HL-60 (cell line): ENCODE results near the gene GPX4.

Experiments
- DNase-seq, 2 experiments: peaks; one replicate each; pipeline ENCODE4 v3.0.0-alpha.2; 2010 to 2020; ENCODE audit warnings: low read depth in 1 of 2, low spot score in 1 of 2
- H3K27ac ChIP-seq: fragments of 250-450 bp; sonication (Bioruptor Pico); replicated peaks from 2 replicates; pipeline ENCODE4 v1.5.1; 2020; ENCODE audit warnings: mild to moderate bottlenecking, moderate library complexity
- H3K27me3 ChIP-seq: fragments of 250-450 bp; sonication (Bioruptor Pico); 2 replicates; pipeline ENCODE4 v1.5.1; 2021; ENCODE audit warnings: mild to moderate bottlenecking, moderate library complexity; ENCODE audit not compliant: insufficient read depth, poor library complexity, severe bottlenecking
- H3K4me3 ChIP-seq: replicated peaks from 2 replicates; pipeline ENCODE4 v1.5.1; 2011; ENCODE audit warnings: mild to moderate bottlenecking, control low read depth, low read length; ENCODE audit not compliant: insufficient read depth
- CTCF ChIP-seq: IDR thresholded peaks from one replicate; pipeline ENCODE4 v1.5.1; 2011; ENCODE audit warnings: low read length, control low read depth, inconsistent platforms; ENCODE audit not compliant: insufficient read depth
- GABPA ChIP-seq: IDR thresholded peaks from 2 replicates; pipeline ENCODE4 v1.6.1; 2012; ENCODE audit warnings: low read depth
- POLR2AphosphoS5 ChIP-seq: IDR thresholded peaks from 2 replicates; pipeline ENCODE4 v1.6.1; 2012; ENCODE audit warnings: low read depth
- REST ChIP-seq: IDR thresholded peaks from 2 replicates; pipeline ENCODE4 v1.6.1; 2012; ENCODE audit warnings: low read depth; ENCODE audit not compliant: insufficient replicate concordance
- SPI1 ChIP-seq: IDR thresholded peaks from 2 replicates; pipeline ENCODE4 v1.6.1; 2012; ENCODE audit warnings: low read depth, mild to moderate bottlenecking, borderline replicate concordance

Gene GPX4

GRCh38 chr19:1065606-1066109 lies 38.1 kb upstream of the GPX4 start:
- DNase-seq, result no peak
- Histone ChIP-seq H3K27ac (no peak overlapping the region), H3K4me3 (no peak overlapping the region), H3K27me3 (no peaks in the 10 kb centered on the region)
- TF ChIP-seq CTCF (no peak), POLR2AphosphoS5 (no peak), REST (no peak), SPI1 (no peak)

- Histone ChIP-seq H3K27ac (no peak overlapping the region), H3K4me3 (peak overlapping the region; percentile 88), H3K27me3 (no peaks in the 10 kb centered on the region)
- no peak for DNase-seq
- TF ChIP-seq CTCF (no peak), GABPA (no peak)
Observed at GRCh38 chr19:1066251-1066747, 37.5 kb upstream of the GPX4 start.

GRCh38 chr19:1066748-1067340 lies 37.0 kb upstream of the GPX4 start, which contains the start of gene ARHGAP45:
Gene ARHGAP45 (plus strand): TSS chr19:1067167. CDS start chr19:1067406, 239 bp downstream.
- Histone ChIP-seq H3K27ac (peak within 1 kb of the TSS; percentile 98), H3K4me3 (peak within 1 kb of the TSS; percentile 88), H3K27me3 (no peaks in the 10 kb centered on the region)
- TF ChIP-seq GABPA (no peak), REST (no peak), POLR2AphosphoS5 (no peak), CTCF (no peak)
- peak; percentile 71 to 90 for DNase-seq

- TF ChIP-seq SPI1 (no peak), POLR2AphosphoS5 (no peak), GABPA (no peak), CTCF (no peak), REST (no peak)
- H3K27me3 ChIP-seq, result no peaks in the 10 kb centered on the region
- DNase-seq, result peak; percentile 53 to 59
- H3K27ac ChIP-seq, result peak overlapping the region; percentile 98
- peak overlapping the region; percentile 88 for H3K4me3 ChIP-seq
Observed at GRCh38 chr19:1067341-1067957, 36.3 kb upstream of the GPX4 start.
